Body of pancreas (tissue), 4 donors: Measurements from ENCODE around the gene SWT1. TPM values are rescaled to one million over a fixed set of nuclear protein-coding genes. Genes with fewer than 3 reads are reported as not detected.
"Not testable (repeated sequence)": the region's sequence is repeated elsewhere in the genome, so short reads cannot be mapped to it uniquely, and the experiment has no call there.

Experiments
- ATAC-seq: fragments of 150-250 bp; one replicate; pipeline ENCODE4 v1.9.1; 2016
- DNase-seq, 4 donors: peaks; one replicate each; pipeline ENCODE4 v3.0.0-alpha.2; 2019
- H3K27ac ChIP-seq, 4 donors: fragments of 200-600 bp; sonication (generic); 1 replicate in 3 of 4; 2 replicates in 1 of 4; pipeline versions ENCODE4 v1.5.1 to v1.6.1; 2016 to 2019; ENCODE audit warnings: mild to moderate bottlenecking in 1 of 4, mixed read lengths in 1 of 4, moderate library complexity in 1 of 4
- H3K27me3 ChIP-seq, 2 donors: fragments of 200-600 bp; sonication (generic); one replicate each; pipeline ENCODE4 v1.6.0; 2016; ENCODE audit warnings: mild to moderate bottlenecking in 1 of 2
- H3K36me3 ChIP-seq, 2 donors: fragments of 200-600 bp; sonication (generic); replicated peaks in 1 of 2; 2 replicates each; pipeline ENCODE4 v1.5.1; 2016; ENCODE audit warnings: low read depth in 2 of 2; ENCODE audit not compliant: insufficient read depth in 1 of 2
- H3K4me1 ChIP-seq: fragments of 200-600 bp; sonication (generic); one replicate; pipeline ENCODE4 v1.6.0; 2016
- H3K4me3 ChIP-seq, 2 donors: fragments of 200-600 bp; sonication (generic); 1 replicate in 1 of 2; 2 replicates in 1 of 2; pipeline ENCODE4 v1.5.1; 2016 to 2019
- H3K9me3 ChIP-seq, 3 donors: fragments of 200-600 bp; sonication (generic); 1 replicate in 2 of 3; 2 replicates in 1 of 3; pipeline ENCODE4 v1.5.1; 2016
- POLR2A ChIP-seq, 3 donors: fragments of 450-650 bp; IDR thresholded peaks; one replicate each; pipeline ENCODE4 v1.6.1; 2016; ENCODE audit warnings: antibody characterized with exemption in 3 of 3, mild to moderate bottlenecking in 2 of 3
- WGBS, 2 donors: methylation state at CpG; one replicate each; pipeline ENCODE4 v1.1.5; 2017; 5-methylcytosine and 5-hydroxymethylcytosine counted together
- intact Hi-C: fragments of 100-400 bp; cut with DNase I; formaldehyde crosslinking; loops from one replicate; pipeline ENCODE4 v1.15.1; 2023
- total RNA-seq, 2 donors: library from RNA; depleted of rRNA; stranded (reverse); fragments of >200 nt; gene quantifications; one replicate each; pipeline ENCODE4 v1.1.0, GENCODE V29; 2016
- TF ChIP-seq, protein P1 (sequence below), 7 experiments: fragments of 450-650 bp in 4 of 7; fragments of 200-600 bp in 3 of 7; sonication (generic) in 3 of 7; IDR thresholded peaks; one replicate each; pipeline ENCODE4 v1.5.1; 2016 to 2019; ENCODE audit warnings: antibody characterized with exemption in 7 of 7

Gene SWT1
- total RNA-seq, 2 donors from 2014 or later, result 7.6 to 13.0 TPM

DNA sequence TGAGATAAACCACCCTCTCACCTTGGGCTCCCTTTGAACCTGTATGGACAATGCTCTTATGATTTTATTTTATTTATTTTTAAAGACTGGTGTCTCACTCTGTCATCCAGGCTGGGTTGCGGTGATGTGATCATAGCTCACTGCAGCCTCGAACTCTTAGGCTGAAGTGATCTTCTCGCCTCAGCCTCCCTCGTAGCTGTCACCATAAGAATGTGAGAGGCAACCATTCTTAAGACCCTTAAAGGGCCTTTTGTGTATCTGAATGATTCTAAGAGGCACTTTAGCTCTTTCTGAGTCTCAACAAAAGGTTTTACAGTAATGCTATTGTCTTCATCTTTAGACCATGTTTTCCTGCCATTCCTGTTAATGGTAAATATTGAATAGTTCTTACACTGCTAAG lies 93.1 kb downstream of the SWT1 start:
- 96 to 97% methylated on average over 4 of the region's 4 CpGs for WGBS, 2 donors
- Histone ChIP-seq H3K4me3 (no peak overlapping the region), H3K27ac (no peak overlapping the region), H3K4me1 (peaks cover 7% of the 10 kb centered on the region), H3K36me3 (no peaks in the 10 kb centered on the region), H3K9me3 (no peaks in the 10 kb centered on the region), H3K27me3 (no peaks in the 10 kb centered on the region)
- TF ChIP-seq, protein P1, sequence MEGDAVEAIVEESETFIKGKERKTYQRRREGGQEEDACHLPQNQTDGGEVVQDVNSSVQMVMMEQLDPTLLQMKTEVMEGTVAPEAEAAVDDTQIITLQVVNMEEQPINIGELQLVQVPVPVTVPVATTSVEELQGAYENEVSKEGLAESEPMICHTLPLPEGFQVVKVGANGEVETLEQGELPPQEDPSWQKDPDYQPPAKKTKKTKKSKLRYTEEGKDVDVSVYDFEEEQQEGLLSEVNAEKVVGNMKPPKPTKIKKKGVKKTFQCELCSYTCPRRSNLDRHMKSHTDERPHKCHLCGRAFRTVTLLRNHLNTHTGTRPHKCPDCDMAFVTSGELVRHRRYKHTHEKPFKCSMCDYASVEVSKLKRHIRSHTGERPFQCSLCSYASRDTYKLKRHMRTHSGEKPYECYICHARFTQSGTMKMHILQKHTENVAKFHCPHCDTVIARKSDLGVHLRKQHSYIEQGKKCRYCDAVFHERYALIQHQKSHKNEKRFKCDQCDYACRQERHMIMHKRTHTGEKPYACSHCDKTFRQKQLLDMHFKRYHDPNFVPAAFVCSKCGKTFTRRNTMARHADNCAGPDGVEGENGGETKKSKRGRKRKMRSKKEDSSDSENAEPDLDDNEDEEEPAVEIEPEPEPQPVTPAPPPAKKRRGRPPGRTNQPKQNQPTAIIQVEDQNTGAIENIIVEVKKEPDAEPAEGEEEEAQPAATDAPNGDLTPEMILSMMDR (IDR thresholded peaks at IDR 0.05), result no peak
- TF ChIP-seq POLR2A (IDR thresholded peaks at IDR 0.05), result no peak
- intact Hi-C loops, result no loop called here
- ATAC-seq (no peak), DNase-seq (no peak)

DNA sequence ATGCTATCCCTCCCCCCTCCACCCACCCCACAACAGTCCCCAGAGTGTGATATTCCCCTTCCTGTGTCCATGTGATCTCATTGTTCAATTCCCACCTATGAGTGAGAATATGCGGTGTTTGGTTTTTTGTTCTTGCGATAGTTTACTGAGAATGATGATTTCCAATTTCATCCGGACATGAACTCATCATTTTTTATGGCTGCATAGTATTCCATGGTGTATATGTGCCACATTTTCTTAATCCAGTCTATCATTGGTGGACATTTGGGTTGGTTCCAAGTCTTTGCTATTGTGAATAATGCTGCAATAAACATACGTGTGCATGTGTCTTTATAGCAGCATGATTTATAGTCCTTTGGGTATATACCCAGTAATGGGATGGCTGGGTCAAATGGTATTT lies 95.0 kb downstream of the SWT1 start:
- intact Hi-C loops, DNase-seq, H3K9me3 ChIP-seq, ATAC-seq, H3K4me3 ChIP-seq, H3K27ac ChIP-seq, H3K4me1 ChIP-seq, H3K36me3 ChIP-seq, H3K27me3 ChIP-seq: not testable (repeated sequence)
- 89 to 93% methylated on average over 3 of the region's 4 CpGs for whole genome bisulfite sequencing, 2 donors

DNA sequence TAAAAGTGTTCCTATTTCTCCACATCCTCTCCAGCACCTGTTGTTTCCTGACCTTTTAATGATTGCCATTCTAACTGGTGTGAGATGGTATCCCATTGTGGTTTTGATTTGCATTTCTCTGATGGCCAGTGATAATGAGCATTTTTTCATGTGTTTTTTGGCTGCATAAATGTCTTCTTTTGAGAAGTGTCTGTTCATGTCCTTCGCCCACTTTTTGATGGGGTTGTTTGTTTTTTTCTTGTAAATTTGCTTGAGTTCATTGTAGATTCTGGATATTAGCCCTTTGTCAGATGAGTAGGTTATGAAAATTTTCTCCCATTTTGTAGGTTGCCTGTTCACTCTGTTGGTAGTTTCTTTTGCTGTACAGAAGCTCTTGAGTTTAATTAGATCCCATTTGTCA lies 95.4 kb downstream of the SWT1 start:
- intact Hi-C loops, H3K4me1 ChIP-seq, H3K36me3 ChIP-seq, ATAC-seq, H3K27ac ChIP-seq, H3K4me3 ChIP-seq, H3K9me3 ChIP-seq, H3K27me3 ChIP-seq, DNase-seq: not testable (repeated sequence)
- 100% methylated on average over 1 of the region's 1 CpG; no CpG with 5 or more reads in 1 of the 2 donors for WGBS, 2 donors

DNA sequence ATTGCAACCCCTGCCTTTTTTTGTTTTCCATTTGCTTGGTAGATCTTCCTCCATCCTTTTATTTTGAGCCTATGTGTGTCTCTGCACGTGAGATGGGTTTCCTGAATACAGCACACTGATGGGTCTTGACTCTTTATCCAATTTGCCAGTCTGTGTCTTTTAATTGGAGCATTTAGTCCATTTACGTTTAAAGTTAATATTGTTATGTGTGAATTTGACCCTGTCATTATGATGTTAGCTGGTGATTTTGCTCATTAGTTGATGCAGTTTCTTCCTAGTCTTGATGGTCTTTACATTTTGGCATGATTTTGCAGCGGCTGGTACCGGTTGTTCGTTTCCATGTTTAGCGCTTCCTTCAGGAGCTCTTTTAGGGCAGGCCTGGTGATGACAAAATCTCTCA lies 98.6 kb downstream of the SWT1 start:
- H3K4me1 ChIP-seq, H3K9me3 ChIP-seq, intact Hi-C loops, H3K4me3 ChIP-seq, DNase-seq, ATAC-seq, H3K27me3 ChIP-seq, H3K27ac ChIP-seq, H3K36me3 ChIP-seq: not testable (repeated sequence)
- WGBS, 2 donors, result 91 to 100% methylated on average over 4 of the region's 6 CpGs

DNA sequence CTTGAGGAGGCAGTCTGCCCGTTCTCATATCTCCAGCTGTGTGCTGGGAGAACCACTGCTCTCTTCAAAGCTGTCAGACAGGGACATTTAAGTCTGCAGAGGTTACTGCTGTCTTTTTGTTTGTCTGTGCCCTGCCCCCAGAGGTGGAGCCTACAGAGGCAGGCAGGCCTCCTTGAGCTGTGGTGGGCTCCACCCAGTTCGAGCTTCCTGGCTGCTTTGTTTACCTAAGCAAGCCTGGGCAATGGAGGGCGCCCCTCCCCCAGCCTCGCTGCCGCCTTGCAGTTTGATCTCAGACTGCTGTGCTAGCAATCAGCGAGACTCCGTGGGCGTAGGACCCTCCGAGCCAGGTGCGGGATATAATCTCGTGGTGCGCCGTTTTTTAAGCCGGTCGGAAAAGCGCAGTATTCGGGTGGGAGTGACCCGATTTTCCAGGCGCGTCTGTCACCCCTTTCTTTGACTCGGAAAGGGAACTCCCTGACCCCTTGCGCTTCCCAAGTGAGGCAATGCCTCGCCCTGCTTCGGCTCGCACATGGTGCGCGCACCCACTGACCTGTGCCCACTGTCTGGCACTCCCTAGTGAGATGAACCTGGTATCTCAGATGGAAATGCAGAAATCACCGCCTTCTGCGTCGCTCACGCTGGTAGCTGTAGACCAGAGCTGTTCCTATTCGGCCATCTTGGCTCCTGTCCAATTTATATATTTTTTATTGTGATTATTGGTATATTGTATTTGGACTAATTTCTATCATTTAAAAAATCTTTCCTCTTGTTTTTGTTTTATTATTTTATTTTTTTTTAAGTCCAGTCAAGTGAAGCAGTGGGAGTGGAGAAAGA lies 100.4 kb downstream of the SWT1 start:
- H3K27ac ChIP-seq, H3K4me3 ChIP-seq, DNase-seq, H3K36me3 ChIP-seq, ATAC-seq, H3K27me3 ChIP-seq, H3K4me1 ChIP-seq, H3K9me3 ChIP-seq, intact Hi-C loops: not testable (repeated sequence)
- WGBS, 2 donors, result 88 to 89% methylated on average over 5 to 12 of the region's 32 CpGs

DNA sequence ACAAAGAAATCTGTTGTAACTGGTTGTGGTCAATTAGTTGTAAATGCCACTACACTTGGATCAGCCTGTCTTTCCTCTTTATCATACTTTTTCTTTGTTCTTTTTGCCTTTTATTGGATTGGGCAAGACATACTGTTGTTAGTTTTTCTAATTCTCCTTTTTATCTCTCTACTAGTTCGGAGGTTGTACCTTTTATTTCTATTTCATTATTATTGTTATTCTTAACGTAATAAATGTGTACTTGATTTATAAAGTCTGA lies 100.9 kb downstream of the SWT1 start:
- H3K36me3 ChIP-seq, result no peaks in the 10 kb centered on the region
- no peak overlapping the region for H3K27ac ChIP-seq
- H3K4me3 ChIP-seq, result no peak overlapping the region
- H3K4me1 ChIP-seq, result peaks cover 3% of the 10 kb centered on the region
- WGBS, 2 donors, result 70 to 76% methylated on average over 2 of the region's 2 CpGs
- ATAC-seq (no peak), DNase-seq (no peak)
- no peaks in the 10 kb centered on the region for H3K9me3 ChIP-seq
- TF ChIP-seq, protein P1 (IDR thresholded peaks at IDR 0.05), result no peak
- TF ChIP-seq POLR2A (IDR thresholded peaks at IDR 0.05), result no peak
- intact Hi-C loops, result no loop called here
- H3K27me3 ChIP-seq, result no peaks in the 10 kb centered on the region

DNA sequence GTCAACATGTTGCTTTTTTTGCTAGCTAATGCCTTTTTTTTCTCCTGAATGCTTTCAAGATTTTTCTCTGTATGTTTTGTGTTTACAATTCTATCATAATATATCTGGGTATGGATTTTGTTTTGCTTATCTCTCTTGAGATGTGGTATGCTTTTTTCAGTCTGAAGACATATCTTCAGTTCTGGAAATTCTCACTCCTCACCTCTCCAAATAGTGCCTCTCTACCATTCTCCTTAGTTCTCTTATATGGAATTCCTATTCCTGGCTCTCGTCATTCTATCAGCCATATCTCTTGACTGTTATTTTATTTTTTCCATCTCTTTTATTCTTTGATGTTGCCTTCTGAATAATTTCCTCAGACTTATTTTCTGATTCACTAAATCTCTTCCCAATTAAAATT lies 101.7 kb downstream of the SWT1 start:
- ATAC-seq, result no peak
- Histone ChIP-seq H3K9me3 (no peaks in the 10 kb centered on the region), H3K4me3 (no peak overlapping the region), H3K27me3 (no peaks in the 10 kb centered on the region), H3K27ac (no peak overlapping the region), H3K36me3 (no peaks in the 10 kb centered on the region), H3K4me1 (peaks cover 3% of the 10 kb centered on the region)
- TF ChIP-seq POLR2A (IDR thresholded peaks at IDR 0.05), result no peak
- TF ChIP-seq, protein P1 (IDR thresholded peaks at IDR 0.05), result no peak
- DNase-seq, result no peak
- intact Hi-C loops, result no loop called here
- 89 to 91% methylated on average over 1 of the region's 1 CpG for WGBS, 2 donors
